NCI-H187 (cell line): ENCODE measurements around the gene SCGN.

Experiments
- DNase-seq, 2 experiments: peaks; one replicate each; lab custom pipeline; 2025; lab: John Stamatoyannopoulos, UW

Gene SCGN, protein sequence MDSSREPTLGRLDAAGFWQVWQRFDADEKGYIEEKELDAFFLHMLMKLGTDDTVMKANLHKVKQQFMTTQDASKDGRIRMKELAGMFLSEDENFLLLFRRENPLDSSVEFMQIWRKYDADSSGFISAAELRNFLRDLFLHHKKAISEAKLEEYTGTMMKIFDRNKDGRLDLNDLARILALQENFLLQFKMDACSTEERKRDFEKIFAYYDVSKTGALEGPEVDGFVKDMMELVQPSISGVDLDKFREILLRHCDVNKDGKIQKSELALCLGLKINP

DNA sequence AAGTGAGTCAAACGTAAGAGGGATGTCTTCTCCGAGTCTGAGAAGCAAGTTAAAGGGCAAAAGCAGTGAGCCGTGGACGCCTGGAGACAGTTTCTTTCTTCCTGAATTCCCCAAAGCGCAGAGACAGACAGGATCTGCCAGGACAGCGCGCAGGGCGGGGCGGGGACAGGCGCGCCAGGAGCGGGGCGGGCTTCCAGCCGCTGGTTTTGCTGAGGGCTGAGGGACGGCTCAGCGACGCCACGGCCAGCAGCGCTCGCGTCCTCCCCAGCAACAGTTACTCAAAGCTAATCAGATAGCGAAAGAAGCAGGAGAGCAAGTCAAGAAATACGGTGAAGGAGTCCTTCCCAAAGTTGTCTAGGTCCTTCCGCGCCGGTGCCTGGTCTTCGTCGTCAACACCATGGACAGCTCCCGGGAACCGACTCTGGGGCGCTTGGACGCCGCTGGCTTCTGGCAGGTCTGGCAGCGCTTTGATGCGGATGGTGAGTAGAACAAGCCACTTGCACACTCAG is at the start of gene SCGN:
Gene SCGN, plus strand, starts transcription at position 209 of the 509 bp plus-strand sequence. Its CDS starts 189 bp downstream, at position 398.
- no peak for DNase-seq

DNA sequence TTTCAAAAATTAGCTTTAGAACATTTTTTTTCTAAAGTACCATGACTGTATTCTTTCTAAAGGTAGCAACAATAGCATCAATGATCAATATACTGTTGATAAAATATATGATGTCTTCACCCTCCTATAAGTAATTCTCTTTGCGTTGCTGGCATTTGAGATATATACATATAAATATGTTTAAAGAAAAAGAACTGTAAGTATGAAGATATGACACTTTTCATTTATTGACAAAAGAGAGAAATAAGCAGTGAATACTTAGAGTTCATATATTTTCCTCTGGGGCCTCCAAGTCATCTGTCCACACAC is 49.4 kb upstream of the SCGN start:
- DNase-seq, result no peak

DNA sequence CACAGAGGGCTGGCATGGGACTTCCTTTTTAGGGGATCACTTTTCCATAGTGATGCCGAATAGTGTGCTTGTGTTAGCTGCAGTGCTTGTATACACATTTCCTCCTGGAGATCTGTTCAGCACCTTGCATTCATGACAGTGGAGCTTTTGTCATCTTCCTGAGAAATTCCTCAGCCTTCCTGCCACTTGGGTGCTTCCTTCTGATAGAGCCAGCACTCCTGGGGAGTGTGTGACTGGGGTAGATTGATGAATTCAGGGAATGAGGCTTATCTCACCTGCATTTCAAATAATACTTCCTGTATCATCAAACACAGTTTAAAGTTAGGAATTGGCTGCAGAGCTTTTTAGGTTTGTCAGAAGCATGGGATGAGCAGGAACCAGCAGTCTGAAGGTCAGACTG is 48.8 kb upstream of the SCGN start:
- DNase-seq, result no peak

DNA sequence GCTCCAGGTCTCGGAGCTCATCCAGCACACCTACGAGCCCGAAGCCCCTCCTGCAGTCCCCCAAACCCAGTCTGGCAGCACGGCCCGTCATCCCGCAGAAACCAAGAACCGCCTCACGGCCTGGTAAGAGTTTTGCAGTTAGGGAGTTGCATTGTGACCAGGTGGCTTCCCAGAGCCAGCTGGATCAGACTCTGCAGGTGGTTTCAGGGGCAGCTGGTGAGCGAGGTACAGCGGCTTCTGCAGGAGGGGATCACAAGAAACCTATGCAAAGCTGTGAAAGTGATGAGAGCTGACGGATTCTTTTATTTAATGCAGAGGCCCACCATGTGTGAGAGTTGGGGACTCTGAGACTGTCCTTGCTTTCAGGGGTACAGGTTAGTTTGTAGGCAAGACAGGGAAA is 45.9 kb upstream of the SCGN start:
- DNase-seq, result no peak

DNA sequence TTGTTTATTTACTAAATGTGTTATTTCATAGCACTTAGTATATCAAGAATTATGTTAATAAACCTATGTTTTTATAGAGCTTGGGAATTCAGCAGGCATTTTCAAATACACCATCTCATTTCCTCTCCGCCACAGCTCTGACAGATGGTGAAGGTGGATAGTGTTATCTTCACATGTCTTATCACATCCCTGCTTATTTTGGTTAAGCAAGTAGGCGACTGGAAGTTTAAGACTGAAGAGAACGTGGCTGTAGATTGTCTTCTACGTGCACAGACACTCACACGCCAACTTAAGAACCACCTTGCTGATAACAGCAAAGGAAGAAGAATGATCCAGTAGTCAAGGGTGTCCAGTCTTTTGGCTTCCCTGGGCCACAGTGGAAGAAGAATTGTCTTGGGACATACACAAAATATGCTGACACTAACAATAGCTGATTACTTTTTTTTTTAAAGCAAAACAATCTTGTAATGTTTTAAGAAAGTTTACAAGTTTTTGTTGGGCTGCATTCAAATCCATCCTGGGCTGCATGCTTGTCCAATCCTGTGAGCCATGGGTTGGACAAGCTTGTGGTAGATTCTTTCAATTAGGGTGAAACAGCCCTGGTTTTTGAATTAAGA is 43.3 kb upstream of the SCGN start:
- DNase-seq, result no peak

DNA sequence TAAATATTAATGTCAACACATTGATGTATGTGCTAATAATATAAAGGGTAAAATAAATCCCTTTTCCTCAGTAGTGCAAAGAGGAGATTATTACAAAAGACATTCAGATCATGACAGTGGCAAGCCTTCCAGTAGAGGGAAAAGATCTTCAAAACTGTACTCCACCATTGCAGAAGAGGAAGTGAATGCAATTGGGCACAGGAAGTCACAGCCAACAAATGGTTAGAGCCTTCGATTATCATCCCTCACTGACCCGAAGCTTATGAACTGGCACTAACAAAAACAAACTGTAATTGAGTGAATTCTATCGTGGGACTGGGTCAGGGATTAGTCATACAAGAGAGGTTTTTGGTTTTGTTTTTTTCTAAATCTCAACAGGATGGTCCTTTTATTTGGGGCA is 39.3 kb upstream of the SCGN start:
- no peak for DNase-seq

DNA sequence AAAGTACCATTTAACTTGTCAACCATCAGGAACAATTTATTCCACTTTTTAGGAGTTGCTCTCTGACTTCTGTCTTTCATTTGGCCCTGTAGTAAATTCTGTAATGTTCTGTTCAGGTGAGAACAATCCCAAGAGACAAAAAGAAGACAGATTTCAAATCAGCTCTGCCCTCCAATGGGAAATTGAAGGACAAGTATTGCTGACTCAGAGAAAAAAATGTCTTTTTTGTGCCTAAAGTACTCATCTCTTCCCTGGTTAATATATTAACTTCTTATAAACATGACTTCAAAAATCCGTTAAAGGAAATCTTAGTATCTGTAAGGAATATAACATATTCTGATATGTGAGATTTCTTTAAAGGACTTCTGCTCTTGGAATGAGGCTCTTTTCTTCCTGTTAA is 38.6 kb upstream of the SCGN start:
- DNase-seq, result no peak

DNA sequence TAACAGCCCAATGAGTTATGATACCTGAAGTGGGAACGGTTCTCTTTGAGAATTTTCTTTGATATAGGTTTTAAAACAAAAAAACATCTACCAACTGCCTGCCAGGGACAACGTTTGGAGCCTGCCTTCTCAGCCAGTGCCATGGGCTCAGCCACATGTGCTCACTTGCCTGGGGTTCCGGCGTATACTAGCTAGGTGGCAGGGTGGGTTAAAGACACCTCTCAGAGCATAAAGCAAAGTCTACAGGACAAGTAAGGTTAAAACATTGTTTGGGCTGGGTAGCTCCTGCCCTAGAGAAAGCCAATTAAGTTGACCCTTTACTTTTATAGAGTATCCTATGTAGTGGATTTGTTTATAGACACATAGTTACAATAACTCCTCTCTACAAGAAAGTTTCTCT is 38.0 kb upstream of the SCGN start:
- DNase-seq, result no peak

DNA sequence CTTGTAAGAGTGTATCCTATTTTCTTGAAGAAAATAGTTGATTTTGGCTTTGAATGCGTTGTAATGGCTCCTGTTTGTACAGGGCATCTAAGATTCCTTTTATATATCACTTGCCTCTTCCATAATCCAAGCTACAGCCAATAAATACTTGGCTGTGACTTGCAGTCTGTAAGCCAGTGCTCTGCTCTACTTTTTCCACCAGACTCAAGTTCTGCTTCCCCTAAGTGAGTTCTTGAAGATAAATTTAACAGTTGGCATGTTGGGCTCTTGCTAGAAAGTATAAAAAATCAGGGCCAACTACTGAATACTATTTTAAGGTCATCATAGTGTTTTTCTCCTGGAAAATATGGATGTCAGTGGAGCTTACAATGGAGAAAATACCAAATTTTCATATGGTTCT is 36.5 kb upstream of the SCGN start:
- no peak for DNase-seq

DNA sequence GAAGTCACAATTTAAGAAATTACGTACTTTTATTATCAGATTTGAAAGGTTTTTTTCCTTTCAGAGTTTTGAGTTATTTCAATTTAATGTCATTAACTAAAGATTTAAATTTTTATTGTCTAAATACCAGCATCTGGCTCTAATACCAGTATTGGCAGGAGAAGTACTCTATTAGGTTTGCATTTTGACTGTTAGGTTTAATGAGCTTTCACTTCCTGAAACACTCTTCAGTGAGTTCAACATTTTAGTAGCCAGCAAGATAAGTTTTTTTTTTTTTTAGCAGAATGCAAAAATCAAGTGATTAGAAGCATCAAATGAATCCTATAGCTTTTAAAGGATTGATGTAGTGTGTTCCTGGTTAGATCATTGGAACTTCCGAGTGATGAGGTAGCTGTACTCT is 34.0 kb upstream of the SCGN start:
- no peak for DNase-seq

DNA sequence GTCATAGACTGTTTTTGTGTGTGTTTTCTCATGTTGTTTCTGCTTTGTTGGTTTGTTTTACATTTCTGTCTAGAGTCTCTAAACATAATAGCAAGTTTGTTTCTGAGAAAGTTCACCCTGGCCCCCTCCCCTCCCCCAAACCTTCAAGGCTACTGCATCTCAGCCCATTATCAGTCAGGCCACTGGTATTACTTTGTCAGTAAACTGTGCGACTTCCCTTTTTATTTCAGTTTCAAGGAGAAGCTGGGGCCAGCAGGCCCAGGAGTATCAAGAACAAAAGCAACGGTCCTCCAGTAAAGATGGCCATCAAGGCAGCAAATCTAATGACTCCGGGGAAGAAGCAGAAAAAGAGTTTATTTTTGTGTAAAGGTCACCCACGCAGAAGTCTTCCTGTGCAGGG is 32.8 kb upstream of the SCGN start:
- no peak for DNase-seq

DNA sequence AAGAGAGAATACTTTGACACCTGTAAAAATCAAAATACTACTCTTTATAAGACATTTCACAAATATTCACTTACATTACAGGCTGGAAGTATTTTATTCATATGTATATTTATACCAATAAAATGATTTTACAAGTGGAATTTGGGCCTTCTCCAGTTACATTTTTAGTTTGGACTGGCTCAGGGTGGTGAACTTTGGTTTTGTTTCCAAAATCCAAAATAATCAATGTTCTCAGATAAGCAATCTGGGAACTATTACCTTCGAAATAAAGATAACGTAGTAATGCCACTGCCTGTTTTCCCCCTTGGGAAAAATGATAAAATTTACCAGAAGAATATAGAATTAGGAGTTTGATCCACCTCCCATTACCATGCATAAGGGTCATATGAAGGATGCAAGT is 31.6 kb upstream of the SCGN start:
- DNase-seq, result no peak

DNA sequence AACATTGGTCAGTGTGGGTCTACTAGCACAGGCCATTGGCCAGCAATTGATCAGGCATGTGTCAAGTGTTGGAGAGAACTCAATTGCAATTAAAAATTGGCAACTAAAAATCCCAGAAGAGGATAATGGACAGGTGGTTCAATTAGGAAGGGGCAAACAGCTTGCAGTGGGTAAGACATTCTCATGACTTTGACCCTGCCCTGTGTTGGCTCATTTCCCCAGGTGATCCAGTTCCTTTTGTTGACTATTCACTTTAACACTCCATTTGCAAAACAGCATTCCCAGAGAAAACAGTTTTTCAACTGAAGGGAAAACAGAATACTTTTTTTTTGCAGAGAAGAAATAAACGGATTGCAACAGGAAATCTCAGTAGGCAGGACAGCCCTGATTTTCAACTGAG is 28.9 kb upstream of the SCGN start:
- DNase-seq, result no peak

DNA sequence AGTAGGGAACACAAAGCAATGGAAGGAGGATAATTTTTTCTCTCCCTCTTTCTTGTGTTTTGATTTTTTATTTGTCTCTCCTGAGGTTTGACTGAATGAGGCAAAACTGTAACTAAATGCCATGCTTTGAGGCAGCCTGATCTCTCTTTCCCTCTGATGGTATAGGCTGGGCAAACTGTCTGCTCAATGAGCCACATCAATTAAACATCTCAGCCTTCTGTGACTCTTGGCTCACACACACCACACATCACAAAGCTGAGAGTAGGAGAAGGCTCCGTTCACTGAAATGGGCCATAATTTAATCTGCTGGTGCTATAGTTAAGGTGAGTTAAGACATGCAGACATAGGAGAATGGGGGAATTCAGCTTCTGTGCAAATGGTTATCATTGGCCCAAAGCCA is 28.1 kb upstream of the SCGN start:
- no peak for DNase-seq

DNA sequence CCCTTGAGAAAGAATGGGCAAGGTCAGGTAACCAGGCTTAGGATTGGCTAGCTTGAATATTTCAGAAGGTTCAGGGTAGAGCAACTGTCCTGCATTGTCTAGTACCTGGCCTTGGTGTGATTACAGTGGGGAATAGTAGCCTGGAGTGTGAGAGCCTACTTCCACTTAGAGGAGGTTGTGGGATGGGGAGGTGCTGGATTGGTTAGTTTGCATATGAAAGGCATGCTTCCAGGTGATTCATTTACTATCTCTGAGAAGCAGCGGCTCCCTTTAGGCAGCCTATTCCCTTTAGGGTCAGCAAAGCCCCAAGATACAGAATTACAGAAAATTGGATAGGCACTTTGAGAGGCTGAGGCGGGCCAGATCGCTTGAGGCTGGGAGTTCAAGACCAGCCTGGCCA is 25.0 kb upstream of the SCGN start:
- no peak for DNase-seq

DNA sequence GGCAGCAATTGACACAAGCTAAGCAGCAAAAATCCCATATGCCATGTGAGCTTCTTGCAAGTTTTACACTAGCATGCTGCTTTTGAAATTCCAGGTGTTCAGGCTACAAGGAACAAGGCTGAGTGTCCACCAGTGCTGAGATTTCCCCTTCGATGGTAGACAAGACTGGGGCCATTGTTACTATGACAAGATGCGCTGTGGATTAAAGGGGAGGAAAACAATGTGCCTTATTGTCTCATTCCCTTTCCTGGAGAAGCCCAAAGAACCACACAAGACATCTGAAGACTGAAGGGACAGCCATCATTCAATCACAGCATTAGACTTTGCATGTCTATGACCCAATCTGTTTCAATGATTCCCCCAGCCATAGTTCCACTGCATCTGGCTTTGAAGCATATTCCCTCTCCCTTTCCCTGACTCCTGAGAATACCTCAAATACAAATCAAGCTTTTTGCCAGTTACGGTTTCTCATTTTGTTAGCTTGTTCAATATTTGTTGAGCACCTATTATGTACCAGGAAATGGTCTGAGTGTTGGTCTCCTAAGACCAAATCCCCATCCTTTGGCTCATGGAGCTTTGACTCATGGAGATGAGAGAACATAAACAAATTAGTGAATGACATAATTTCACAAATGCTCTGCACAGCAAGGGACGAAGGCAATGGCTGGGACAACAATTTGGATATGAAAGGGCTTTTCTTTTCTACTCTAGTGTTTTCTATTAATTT is 23.4 kb upstream of the SCGN start:
- DNase-seq, result no peak

DNA sequence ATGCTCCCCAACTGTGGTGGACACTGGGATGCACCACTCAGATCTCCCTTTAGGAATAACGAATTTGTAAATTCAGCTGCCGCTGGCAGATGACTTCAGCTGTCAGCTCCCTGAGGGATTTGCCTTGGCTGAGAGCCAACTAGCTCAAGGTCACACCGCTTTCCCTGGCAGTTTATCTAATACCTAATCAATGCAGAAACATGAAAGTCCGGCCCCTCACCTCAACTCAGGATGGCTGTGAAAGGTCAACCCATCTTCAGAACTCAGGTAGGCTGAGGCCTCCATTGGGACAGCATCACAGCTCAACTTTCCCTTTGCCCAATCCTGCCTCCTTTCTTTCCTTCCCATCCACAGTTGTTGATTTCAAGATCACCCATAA is 22.8 kb upstream of the SCGN start:
- no peak for DNase-seq

DNA sequence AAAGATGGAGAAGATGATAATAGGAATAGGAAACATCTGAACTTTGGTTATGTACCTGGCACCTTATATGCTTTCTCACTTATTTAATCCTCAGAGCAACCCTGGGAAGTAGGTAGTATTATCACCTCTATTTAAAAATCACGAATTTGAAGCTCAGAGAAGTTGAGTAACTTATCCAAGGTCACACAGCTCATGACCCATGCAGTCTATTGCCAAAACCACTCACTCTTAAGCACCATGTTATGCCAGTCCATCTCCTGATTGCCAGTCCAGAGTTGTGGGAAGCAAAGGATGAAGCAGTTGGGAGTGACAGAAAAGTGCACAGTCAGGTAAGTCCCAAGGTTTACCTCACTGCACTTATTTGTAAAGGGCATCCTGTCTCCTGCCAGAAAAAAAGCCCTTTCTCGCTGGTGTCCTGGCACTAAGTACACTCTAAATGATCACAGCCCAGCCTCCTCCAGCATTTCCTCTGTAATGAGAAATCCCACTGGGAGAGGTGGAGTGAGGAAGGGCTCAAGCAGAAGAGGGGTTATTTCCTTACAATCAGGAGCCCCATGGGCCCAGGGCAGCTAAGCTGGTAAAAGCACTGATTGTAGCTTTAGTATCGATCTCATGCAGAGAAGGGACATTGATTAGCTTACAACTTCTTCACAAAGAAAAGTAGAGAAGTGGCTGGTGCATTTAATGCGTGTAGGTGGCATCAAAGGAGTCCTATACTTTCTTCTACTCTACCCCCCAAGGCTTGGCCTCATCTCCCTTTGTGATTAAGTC is 21.3 kb upstream of the SCGN start:
- DNase-seq, result no peak

DNA sequence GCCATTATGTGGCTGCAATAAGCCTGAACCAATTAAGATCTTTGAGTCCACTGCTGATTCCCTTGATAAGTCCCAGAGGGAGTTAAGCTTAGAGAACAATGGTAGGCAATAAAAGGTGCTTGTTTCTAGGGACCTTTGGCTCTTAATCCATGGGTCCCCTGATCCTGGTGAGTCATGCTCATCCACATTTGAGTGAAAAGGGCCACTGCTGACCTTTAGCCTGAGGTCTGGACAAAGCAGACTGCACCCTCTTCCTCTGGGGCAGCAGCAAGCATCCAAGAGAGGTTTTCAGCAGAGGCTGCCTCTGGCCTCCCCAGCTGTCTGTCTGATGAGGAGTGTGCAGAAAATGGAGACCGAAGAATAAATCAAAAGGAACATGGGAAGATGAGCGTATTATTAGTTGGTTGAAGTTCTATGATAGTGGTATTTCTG is 16.1 kb upstream of the SCGN start:
- DNase-seq, result no peak

DNA sequence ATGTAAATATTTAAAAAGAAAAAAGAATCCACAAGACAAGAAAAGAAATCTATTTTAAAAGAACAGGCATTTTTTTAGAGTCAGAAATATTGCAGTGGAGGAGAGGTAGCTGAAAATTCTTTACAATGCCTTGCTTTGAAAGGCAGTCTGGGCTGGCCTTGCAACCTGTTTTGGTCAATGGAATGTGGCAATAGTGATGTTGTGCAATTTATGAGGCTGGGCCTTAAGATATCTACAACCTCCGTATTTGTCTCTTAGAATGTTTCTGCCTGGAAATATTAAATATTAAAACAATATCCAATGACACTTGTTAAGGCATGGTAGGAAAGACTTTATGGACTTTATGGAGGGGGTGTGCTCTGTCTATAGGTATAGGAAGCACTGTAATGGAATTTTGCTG is 14.8 kb upstream of the SCGN start:
- DNase-seq, result no peak

DNA sequence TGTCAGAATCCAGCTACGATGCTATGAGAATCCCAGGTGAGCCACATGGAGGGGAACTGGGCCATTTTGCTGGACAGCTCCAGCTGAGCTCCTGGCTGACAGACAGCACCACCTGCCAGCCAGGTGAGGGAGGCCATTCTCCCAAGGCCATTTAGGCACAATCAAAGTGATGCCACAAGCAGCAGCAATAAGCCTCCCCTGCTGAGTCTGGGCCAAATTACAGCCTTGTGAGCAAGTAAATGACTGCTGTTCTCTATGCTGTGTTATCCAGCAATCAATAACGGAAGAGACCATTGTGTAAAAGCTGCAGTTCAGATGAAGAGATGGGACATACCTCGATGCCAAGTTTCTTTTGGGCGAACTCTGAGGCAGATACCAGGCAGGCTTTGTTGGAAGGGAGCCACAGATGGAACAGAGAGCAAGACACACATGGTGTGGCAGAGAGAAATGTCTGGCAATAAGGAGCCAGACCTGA is 14.0 kb upstream of the SCGN start:
- DNase-seq, result peak; percentile 14 to 59

DNA sequence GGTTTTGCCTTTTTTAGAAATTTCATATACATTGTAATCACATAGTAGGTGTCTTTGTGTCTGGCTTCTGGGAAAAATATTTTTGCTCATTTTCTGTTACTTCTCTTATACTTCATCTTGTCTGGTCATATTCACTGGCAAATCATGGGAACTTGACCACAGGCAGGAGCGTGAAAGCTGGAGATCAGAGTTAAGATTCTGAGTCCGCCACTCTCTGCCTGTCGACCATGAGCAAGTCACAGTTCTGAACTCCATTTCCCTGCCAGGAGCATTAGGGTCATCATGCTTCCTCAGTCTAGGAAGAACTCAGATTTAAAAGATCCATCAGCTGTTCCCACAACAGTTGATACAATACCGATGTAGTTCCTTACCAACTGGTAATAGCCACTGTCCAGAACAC is 12.4 kb upstream of the SCGN start:
- no peak for DNase-seq

DNA sequence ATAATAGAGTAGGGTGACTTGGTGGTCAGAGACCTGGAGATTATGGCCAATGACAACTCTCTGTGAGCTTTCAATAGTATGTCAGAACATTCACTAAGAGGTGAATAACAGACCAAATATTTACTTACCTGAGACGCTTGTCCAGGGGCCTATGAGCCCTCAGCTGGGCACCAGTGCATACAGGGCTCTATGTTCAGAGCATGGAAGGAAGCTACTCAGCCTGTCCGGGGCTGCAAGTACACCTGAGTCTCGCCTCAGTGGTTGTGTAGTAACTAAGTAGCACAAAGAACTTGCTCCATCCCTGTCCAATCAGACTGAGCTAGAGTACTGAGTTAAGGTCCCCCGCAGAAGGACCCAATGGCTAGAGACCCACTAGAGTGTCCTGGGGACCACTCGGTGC is 11.6 kb upstream of the SCGN start:
- DNase-seq, result no peak
